Non-pigmented ciliary epithelial cell (primary cell): ENCODE results near the gene BSN.

ENCODE experiments used
- DNase-seq: peaks from one replicate; pipeline ENCODE4 v3.0.0-alpha.2; 2010; ENCODE audit warnings: low read depth

Gene BSN

GRCh38 chr3:49654955-49655556 lies 100.8 kb downstream of the BSN start:
- DNase-seq, result no peak

GRCh38 chr3:49655731-49656285 lies 101.5 kb downstream of the BSN start:
- no peak for DNase-seq

DNA sequence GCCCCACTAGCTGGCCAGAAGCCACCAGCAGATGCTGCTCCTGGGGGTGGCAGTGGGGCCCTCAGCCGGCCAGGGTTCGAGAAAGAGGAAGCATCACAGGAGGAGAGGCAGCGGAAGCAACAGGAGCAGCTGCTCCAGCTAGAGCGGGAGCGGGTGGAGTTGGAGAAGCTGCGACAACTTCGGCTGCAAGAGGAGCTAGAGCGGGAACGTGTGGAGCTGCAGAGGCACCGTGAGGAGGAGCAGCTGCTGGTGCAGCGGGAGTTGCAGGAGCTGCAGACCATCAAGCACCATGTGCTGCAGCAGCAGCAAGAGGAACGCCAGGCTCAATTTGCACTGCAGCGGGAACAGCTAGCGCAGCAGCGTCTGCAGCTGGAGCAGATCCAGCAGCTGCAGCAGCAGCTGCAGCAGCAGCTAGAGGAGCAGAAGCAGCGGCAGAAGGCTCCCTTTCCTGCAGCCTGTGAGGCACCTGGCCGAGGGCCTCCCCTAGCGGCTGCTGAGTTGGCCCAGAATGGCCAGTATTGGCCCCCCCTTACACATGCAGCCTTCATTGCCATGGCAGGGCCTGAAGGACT lies 102.3 kb downstream of the BSN start:
- no peak for DNase-seq

GRCh38 chr3:49657208-49657915 lies 103.1 kb downstream of the BSN start:
- no peak for DNase-seq

GRCh38 chr3:49658711-49659110 lies 104.4 kb downstream of the BSN start:
- no peak for DNase-seq

- DNase-seq, result no peak
These were observed 105.5 kb downstream of the BSN start for GRCh38 chr3:49659756-49660155.

DNA sequence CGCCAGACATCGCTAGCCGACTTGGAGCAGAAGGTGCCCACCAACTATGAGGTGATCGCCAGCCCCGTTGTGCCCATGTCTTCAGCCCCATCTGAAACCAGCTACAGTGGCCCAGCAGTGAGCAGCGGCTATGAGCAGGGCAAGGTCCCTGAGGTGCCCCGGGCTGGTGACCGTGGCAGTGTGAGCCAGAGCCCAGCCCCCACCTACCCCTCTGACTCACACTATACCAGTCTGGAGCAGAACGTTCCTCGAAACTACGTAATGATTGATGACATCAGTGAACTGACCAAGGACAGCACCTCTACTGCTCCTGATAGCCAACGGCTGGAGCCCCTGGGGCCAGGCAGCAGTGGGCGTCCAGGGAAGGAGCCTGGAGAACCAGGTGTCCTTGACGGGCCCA lies 107.0 kb downstream of the BSN start:
- no peak for DNase-seq

DNA sequence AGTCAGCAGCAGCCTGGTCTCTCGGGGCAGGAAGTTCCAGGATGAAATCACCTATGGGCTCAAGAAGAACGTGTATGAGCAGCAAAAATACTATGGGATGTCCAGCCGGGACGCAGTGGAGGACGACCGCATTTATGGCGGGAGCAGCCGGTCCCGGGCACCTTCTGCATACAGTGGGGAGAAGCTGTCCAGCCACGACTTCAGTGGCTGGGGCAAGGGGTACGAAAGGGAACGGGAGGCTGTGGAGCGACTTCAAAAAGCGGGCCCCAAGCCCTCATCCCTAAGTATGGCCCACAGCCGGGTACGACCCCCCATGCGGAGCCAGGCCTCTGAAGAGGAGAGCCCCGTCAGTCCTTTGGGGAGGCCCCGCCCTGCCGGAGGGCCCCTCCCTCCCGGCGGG lies 107.7 kb downstream of the BSN start:
- no peak for DNase-seq

DNA sequence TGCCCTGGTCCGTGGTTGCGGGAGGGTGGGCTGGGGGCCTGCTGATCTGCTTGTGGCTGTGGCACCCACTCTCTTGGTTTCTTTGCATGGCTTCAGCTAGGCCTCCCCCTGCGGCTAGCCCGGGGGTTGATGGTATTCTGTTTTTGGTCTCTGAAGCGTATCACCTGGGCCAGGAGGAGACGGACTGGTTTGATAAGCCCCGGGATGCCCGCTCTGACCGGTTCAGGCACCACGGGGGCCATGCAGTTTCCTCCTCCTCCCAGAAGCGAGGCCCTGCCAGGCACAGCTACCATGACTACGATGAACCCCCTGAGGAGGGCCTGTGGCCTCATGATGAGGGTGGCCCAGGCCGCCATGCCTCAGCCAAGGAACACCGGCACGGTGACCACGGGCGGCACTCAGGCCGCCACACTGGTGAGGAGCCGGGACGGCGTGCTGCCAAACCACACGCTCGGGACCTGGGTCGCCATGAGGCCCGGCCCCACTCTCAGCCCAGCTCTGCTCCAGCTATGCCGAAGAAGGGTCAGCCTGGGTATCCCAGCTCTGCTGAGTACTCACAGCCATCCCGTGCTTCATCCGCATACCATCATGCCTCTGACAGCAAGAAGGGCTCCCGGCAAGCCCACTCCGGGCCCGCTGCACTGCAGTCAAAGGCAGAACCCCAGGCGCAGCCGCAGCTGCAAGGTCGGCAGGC lies 108.6 kb downstream of the BSN start:
- no peak for DNase-seq

- DNase-seq, result no peak
These were observed 109.6 kb downstream of the BSN start for GRCh38 chr3:49663831-49664230.

- DNase-seq, result no peak
These were observed 110.0 kb downstream of the BSN start for GRCh38 chr3:49664300-49664699.

DNA sequence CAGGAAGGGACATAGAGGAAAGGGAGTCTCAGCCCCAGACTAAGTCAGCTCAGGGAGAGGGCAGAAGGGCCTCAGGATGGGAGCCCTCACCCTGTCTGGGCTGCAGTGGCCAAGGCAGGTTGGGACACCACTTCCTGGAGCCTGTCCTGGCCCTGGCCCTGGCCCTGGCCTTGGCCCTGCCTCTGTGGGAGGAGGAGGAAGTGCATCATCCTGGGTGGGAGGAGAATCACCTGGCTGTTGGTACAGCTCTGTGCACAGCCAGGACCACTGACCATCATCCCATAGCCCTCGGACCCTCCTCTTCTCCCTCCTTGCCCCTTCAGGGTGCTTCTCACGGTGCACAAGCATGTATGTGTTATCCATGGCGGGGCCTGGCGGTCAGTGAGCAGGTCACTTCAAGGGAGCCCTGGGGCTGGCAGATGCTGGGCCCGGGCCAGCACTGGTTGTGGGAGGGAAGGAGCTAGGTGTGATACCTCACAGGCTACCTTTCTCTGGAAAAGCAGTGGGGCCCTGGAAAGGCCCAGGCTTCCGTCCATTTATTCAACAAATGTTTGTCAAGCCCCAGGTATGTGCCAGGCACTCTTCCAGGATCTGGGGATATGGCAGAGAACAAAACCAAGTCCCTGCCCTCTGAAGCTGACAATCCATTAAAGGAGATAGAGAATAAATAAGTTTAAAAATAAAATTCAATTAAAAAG lies 111.7 kb downstream of the BSN start:
- DNase-seq, result no peak

DNA sequence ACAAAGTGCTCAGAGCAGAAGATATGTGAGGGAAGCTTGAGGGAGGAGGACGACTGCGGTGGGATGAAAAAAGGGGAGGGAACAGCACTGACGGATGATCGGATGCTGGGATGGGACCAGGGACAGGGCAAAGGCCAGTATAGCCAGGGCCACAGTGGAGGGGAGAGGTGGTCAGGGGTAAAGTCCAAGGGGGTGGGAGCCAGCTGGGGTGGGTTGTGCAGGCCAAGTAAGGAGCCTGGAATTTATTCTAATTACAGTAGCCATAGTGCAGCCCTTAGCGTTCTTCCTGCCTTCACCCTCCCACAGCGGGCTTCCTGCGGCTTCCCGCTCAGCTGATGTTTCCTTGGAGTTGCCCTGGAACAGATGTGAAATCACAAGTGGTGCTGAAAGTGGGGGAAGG lies 112.3 kb downstream of the BSN start:
- DNase-seq, result no peak

- no peak for DNase-seq
These were observed 113.6 kb downstream of the BSN start for GRCh38 chr3:49667701-49668413.

DNA sequence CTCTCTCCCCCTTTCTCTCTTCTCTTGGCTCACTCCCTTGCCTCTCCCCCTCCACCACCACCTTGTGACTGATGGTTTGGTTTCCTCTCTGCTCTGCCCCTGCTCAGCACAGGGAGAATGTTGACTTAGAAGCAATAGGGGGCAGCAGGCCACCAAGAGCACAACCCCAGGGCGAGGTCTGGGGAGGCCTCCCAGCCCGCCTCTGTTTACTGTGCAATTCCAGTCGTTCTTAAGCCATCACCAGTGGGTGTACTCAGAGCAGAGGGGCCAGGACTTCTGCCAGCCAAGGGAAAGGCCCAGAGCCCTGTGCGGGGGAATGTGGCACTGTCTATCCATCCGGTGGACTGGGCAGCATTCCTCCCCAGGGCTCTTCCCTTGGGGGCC lies 114.1 kb downstream of the BSN start:
- DNase-seq, result no peak

DNA sequence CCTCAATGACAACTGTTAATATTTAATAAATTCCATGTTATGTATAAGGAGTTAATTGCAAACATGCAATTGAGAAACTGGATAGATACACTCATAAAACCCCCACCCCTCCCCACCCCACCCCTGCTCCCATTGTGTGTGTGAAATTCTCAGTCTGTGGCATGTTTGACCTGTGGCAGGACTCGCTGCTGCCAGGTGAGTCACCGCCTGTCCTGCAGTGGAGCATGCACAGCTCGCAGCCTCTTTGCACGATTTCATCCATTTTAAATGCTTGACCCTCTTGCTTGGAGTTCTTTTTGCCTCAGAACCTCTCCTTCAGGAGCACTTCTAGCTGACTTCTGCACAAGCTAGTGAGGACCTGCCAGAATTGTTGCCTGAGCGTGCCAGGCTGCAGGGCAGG lies 114.6 kb downstream of the BSN start:
- no peak for DNase-seq

GRCh38 chr3:49669352-49669751 lies 115.1 kb downstream of the BSN start:
- no peak for DNase-seq

- no peak for DNase-seq
These were observed 116.6 kb downstream of the BSN start for GRCh38 chr3:49670940-49671290.

- no peak for DNase-seq
These were observed 117.3 kb downstream of the BSN start for GRCh38 chr3:49671291-49672288.

- DNase-seq, result no peak
These were observed 118.9 kb downstream of the BSN start for GRCh38 chr3:49673121-49673714.
